Glutamatergic neuron (in vitro differentiated cells): ENCODE measurements around the gene HBM. TPM values are rescaled to one million over a fixed set of nuclear protein-coding genes. Genes with fewer than 3 reads are reported as not detected.
A peak's percentile ranks its signal among the peaks of the same experiment; 100 is the strongest.

ENCODE experiments used
- DNase-seq: peaks from one replicate; pipeline ENCODE4 v3.0.0; 2022
- H3K27ac Mint-ChIP-seq: one replicate; pipeline ENCODE4 v1.8.0; 2020; ENCODE audit warnings: mild to moderate bottlenecking, mixed read lengths, inconsistent platforms; ENCODE audit not compliant: unreplicated experiment
- H3K27me3 Mint-ChIP-seq: one replicate; pipeline ENCODE4 v1.8.0; 2020; ENCODE audit warnings: mild to moderate bottlenecking, moderate library complexity, mixed read lengths, inconsistent platforms; ENCODE audit not compliant: unreplicated experiment
- H3K36me3 Mint-ChIP-seq: one replicate; pipeline ENCODE4 v1.8.0; 2020; ENCODE audit warnings: mild to moderate bottlenecking, mixed read lengths, inconsistent platforms; ENCODE audit not compliant: unreplicated experiment
- H3K4me1 Mint-ChIP-seq: one replicate; pipeline ENCODE4 v1.8.0; 2020; ENCODE audit warnings: mild to moderate bottlenecking, low read depth, mixed read lengths, inconsistent platforms; ENCODE audit not compliant: unreplicated experiment
- H3K4me3 Mint-ChIP-seq: one replicate; pipeline ENCODE4 v1.8.0; 2020; ENCODE audit warnings: mild to moderate bottlenecking, mixed read lengths, inconsistent platforms; ENCODE audit not compliant: unreplicated experiment
- H3K9me3 Mint-ChIP-seq: one replicate; pipeline ENCODE4 v1.8.0; 2020; ENCODE audit warnings: mild to moderate bottlenecking, moderate library complexity, mixed read lengths, inconsistent platforms; ENCODE audit not compliant: unreplicated experiment
- total RNA-seq: library from RNA; stranded (reverse); fragmentation: NEBNext Ultra II Directional; extraction: Animal tissue kit (Norgen Biotek cat#: 25700); gene quantifications from one replicate; pipeline ENCODE4 v1.2.1, GENCODE V29; 2021; ENCODE audit not compliant: unreplicated experiment
- TF ChIP-seq, protein P1 (sequence below): fragments of 200-600 bp; sonication (generic); IDR thresholded peaks from one replicate; pipeline ENCODE4 v1.5.0; 2021; ENCODE audit not compliant: partially characterized antibody, unreplicated experiment

The HBM gene
- total RNA-seq, 1 donor from 2014 or later, result not detected

DNA sequence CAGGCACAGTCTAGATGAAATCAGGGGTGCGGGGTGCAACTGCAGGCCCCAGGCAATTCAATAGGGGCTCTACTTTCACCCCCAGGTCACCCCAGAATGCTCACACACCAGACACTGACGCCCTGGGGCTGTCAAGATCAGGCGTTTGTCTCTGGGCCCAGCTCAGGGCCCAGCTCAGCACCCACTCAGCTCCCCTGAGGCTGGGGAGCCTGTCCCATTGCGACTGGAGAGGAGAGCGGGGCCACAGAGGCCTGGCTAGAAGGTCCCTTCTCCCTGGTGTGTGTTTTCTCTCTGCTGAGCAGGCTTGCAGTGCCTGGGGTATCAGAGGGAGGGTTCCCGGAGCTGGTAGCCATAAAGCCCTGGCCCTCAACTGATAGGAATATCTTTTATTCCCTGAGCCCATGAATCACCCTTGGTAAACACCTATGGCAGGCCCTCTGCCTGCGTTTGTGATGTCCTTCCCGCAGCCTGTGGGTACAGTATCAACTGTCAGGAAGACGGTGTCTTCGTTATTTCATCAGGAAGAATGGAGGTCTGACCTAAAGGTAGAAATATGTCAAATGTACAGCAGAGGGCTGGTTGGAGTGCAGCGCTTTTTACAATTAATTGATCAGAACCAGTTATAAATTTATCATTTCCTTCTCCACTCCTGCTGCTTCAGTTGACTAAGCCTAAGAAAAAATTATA is 12.3 kb downstream of the HBM start:
- Mint-ChIP-seq H3K27ac (no peak overlapping the region), H3K4me3 (peak overlapping the region; percentile 25), H3K9me3 (peaks cover 16% of the 10 kb centered on the region), H3K36me3 (no peaks in the 10 kb centered on the region), H3K4me1 (peaks cover 6% of the 10 kb centered on the region), H3K27me3 (peaks cover 28% of the 10 kb centered on the region)
- TF ChIP-seq, protein P1, sequence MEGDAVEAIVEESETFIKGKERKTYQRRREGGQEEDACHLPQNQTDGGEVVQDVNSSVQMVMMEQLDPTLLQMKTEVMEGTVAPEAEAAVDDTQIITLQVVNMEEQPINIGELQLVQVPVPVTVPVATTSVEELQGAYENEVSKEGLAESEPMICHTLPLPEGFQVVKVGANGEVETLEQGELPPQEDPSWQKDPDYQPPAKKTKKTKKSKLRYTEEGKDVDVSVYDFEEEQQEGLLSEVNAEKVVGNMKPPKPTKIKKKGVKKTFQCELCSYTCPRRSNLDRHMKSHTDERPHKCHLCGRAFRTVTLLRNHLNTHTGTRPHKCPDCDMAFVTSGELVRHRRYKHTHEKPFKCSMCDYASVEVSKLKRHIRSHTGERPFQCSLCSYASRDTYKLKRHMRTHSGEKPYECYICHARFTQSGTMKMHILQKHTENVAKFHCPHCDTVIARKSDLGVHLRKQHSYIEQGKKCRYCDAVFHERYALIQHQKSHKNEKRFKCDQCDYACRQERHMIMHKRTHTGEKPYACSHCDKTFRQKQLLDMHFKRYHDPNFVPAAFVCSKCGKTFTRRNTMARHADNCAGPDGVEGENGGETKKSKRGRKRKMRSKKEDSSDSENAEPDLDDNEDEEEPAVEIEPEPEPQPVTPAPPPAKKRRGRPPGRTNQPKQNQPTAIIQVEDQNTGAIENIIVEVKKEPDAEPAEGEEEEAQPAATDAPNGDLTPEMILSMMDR, result no peak
- DNase-seq, result no peak

DNA sequence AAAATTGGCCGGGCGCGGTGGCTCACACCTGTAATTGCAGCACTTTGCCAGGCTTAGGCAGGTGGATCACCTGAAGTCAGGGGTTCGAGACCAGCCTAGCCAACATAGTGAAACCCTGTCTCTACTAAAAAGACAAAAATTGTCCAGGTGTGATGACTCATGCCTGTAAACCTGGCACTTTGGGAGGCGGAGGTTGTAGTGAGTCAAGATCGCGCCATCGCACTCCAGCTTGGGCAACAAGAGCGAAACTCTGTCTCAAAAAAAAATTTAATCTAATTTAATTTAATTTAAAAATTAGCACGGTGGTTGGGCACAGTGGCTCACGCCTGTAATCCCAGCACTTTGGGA is 12.9 kb downstream of the HBM start:
- Mint-ChIP-seq H3K36me3 (no peaks in the 10 kb centered on the region), H3K27ac (no peak overlapping the region), H3K4me1 (peaks cover 6% of the 10 kb centered on the region), H3K9me3 (peaks cover 16% of the 10 kb centered on the region), H3K27me3 (peaks cover 28% of the 10 kb centered on the region), H3K4me3 (no peak overlapping the region)
- DNase-seq, result no peak
- TF ChIP-seq, protein P1, result no peak

DNA sequence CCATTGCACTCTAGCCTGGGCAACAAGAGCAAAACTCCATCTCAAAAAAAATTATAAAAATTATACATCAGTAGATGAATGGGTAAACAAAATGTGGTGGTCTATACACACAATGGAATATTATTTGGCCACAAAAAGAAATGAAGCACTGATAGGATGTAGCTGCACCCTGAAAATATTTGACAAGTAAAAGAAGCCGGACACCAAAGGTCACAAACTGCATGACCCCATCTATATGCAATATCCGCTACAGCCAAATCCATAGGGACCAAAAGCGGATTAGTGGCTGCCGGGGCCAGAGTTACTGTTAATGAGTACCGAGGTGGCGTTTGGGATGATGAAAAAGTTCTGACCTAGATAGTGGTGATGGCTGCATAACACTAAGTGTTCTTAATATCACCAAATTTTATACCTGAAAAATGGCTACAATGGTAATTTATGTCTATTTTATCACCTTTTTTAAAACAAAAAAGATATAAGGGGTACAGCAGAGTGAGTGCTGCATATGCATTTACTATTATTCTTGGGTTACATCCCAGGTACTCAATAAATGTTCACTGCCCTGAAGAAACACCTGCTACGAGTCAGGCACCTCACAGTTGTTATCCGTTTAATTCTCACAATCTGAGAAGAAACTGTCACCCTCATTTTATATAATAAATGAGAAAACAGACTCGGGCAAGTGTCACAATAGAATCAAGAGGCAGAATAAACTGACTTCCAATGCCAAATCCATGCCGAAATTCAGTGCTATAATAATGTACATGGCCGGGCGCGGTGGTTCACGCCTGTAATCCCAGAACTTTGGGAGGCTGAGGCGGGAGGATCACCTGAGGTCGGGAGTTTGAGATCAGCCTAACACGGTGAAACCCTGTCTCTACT is 13.7 kb downstream of the HBM start:
- H3K27me3 Mint-ChIP-seq, result peaks cover 26% of the 10 kb centered on the region
- peaks cover 6% of the 10 kb centered on the region for H3K4me1 Mint-ChIP-seq
- H3K9me3 Mint-ChIP-seq, result peaks cover 16% of the 10 kb centered on the region

DNA sequence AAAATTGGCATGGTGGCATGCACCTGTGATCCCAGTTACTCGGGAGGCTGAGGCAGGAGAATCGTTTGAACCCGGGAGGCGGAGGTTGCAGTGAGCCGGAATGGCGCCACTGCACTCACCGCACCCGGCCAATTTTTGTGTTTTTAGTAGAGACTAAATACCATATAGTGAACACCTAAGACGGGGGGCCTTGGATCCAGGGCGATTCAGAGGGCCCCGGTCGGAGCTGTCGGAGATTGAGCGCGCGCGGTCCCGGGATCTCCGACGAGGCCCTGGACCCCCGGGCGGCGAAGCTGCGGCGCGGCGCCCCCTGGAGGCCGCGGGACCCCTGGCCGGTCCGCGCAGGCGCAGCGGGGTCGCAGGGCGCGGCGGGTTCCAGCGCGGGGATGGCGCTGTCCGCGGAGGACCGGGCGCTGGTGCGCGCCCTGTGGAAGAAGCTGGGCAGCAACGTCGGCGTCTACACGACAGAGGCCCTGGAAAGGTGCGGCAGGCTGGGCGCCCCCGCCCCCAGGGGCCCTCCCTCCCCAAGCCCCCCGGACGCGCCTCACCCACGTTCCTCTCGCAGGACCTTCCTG is 14.4 kb downstream of the HBM start, which contains the start of gene HBQ1:
Gene HBQ1, plus strand, starts transcription at position 359 of the 575 bp plus-strand sequence. Its CDS starts 28 bp downstream, at position 387.
- peaks cover 6% of the 10 kb centered on the region for H3K4me1 Mint-ChIP-seq
- DNase-seq, result peak; percentile 84
- H3K4me3 Mint-ChIP-seq, result peak within 1 kb of the TSS; percentile 55
- peaks cover 20% of the 10 kb centered on the region for H3K27me3 Mint-ChIP-seq
- H3K9me3 Mint-ChIP-seq, result peaks cover 14% of the 10 kb centered on the region
- TF ChIP-seq, protein P1, result peak; percentile 83
- H3K36me3 Mint-ChIP-seq, result no peaks in the 10 kb centered on the region
- no peak within 1 kb of the TSS for H3K27ac Mint-ChIP-seq

More for the DNA sequence above, 13.7 kb downstream of the HBM start:
- no peaks in the 10 kb centered on the region for H3K36me3 Mint-ChIP-seq
- H3K27ac Mint-ChIP-seq, result no peak overlapping the region
- no peak for DNase-seq
- peak overlapping the region; percentile 42 for H3K4me3 Mint-ChIP-seq
- TF ChIP-seq, protein P1, result no peak
